ENCODE measurements around the gene AP1S1.

Gene AP1S1

DNA sequence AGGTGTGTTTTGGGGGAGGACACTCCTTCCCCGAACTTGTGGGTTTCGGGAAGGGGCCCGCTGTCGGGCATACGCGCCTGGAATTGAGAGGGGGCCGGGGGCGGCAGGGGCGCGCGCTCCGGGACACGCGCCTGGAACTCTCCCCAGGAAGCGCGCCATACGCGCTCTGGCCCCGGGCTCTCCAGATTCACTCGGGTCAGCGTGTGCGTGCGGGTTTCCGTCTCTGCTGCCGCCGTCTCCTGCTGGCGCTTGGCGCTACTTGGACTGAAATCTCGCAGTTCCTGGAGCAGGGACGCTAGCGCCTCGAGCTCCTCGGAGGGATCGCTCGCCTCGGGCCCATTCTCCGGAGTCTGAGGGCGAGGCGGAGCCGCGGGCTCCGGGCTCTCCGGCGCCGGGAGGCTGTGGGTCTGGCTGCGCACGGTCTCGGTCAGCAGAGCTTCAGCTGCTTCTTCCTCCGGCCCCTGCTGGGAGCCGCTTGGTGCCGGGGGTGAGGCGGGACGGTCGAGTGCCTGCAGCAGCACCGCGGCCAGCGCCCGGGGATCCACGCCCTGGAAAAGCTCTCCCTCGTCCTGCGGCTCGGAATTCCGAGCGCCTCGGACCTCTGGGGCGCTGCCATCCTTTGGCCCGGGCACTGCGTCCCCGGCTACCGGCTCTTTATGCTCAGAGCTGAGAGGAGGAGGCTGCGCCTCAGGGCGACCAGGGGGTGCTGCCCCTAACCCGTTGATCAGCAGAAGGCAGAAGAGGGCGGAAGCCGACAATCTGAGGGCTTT lies 10.0 kb downstream of the AP1S1 start:
- no peak for TF ChIP-seq POLR2AphosphoS5 (IDR thresholded peaks at IDR 0.05; ENCODE audit: low read depth)
- TF ChIP-seq, protein P1, sequence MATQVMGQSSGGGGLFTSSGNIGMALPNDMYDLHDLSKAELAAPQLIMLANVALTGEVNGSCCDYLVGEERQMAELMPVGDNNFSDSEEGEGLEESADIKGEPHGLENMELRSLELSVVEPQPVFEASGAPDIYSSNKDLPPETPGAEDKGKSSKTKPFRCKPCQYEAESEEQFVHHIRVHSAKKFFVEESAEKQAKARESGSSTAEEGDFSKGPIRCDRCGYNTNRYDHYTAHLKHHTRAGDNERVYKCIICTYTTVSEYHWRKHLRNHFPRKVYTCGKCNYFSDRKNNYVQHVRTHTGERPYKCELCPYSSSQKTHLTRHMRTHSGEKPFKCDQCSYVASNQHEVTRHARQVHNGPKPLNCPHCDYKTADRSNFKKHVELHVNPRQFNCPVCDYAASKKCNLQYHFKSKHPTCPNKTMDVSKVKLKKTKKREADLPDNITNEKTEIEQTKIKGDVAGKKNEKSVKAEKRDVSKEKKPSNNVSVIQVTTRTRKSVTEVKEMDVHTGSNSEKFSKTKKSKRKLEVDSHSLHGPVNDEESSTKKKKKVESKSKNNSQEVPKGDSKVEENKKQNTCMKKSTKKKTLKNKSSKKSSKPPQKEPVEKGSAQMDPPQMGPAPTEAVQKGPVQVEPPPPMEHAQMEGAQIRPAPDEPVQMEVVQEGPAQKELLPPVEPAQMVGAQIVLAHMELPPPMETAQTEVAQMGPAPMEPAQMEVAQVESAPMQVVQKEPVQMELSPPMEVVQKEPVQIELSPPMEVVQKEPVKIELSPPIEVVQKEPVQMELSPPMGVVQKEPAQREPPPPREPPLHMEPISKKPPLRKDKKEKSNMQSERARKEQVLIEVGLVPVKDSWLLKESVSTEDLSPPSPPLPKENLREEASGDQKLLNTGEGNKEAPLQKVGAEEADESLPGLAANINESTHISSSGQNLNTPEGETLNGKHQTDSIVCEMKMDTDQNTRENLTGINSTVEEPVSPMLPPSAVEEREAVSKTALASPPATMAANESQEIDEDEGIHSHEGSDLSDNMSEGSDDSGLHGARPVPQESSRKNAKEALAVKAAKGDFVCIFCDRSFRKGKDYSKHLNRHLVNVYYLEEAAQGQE (IDR thresholded peaks at IDR 0.05; ENCODE audit: insufficient replicate concordance, low read depth) = peak; percentile 92
- Histone ChIP-seq H3K4me3 (replicated peaks; ENCODE audit: insufficient read depth, low read length) (peak overlapping the region; percentile 32; the same call in 1 of the 2 replicates), H3K27me3 (ENCODE audit: insufficient read depth, poor library complexity, severe bottlenecking) (peaks cover 43% of the 10 kb centered on the region), H3K27ac (replicated peaks) (no peak overlapping the region)
- DNase-seq (ENCODE audit: low read depth in 1 of 2, low spot score in 1 of 2) = no peak

DNA sequence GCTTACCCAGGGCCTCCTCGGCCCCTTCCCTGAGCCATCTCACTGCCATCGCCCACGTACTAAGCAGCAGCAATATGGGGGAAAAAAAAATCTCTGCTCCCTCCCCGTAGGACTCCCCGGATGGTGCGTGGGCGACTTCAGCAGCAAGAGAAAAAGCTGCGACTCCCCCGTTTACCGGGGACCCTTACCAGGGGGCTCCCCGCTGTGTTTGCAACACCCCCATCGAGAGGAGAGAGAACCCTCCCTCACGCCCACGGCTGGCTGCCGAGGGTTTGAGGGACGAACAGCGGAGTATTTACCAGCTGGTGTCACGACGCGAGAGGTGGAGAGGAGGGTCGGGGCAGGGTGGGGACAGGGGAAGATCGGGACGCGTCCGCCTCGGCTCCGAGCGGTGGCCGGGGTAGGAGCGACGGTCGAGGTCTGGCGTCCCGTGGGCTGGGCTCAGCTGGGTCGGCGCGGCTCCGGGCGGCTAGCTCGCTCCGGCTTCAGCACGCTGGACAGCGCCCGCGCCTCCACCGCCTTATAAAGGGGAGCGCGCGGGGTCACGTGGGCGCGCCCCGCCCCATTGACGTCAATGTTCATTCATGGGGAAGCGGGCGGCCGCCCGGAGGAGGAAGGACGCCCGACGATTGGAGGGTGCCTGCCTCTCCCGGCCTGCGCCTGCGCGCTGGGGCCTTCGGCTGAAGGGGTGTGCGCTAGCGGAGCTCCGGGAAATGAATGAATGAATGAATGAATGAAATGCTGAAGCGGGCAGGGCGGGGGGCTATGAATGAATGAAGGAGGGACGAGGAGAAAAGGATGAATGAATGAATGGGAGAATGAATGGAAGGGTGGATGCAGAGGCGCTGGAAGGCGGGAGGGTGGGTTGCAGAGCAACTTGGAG lies 11.0 kb downstream of the AP1S1 start, which contains the start of gene VGF:
TSS of gene VGF (minus strand) at position 495 of the 883 bp plus-strand sequence. CDS start 726 bp downstream, outside the sequence.
- H3K27ac ChIP-seq (replicated peaks) = no peak within 1 kb of the TSS
- DNase-seq (ENCODE audit: low read depth in 1 of 2, low spot score in 1 of 2) = peak; percentile 86 to 93
- TF ChIP-seq SPI1 (IDR thresholded peaks at IDR 0.05; ENCODE audit: borderline replicate concordance, low read depth) (peak; percentile 49; the same call in 1 of the 2 replicates), POLR2AphosphoS5 (IDR thresholded peaks at IDR 0.05; ENCODE audit: low read depth) (no peak), GABPA (IDR thresholded peaks at IDR 0.05; ENCODE audit: low read depth) (no peak)
- TF ChIP-seq, protein P1 (IDR thresholded peaks at IDR 0.05; ENCODE audit: insufficient replicate concordance, low read depth) = peak; percentile 99
- TF ChIP-seq, protein P2, sequence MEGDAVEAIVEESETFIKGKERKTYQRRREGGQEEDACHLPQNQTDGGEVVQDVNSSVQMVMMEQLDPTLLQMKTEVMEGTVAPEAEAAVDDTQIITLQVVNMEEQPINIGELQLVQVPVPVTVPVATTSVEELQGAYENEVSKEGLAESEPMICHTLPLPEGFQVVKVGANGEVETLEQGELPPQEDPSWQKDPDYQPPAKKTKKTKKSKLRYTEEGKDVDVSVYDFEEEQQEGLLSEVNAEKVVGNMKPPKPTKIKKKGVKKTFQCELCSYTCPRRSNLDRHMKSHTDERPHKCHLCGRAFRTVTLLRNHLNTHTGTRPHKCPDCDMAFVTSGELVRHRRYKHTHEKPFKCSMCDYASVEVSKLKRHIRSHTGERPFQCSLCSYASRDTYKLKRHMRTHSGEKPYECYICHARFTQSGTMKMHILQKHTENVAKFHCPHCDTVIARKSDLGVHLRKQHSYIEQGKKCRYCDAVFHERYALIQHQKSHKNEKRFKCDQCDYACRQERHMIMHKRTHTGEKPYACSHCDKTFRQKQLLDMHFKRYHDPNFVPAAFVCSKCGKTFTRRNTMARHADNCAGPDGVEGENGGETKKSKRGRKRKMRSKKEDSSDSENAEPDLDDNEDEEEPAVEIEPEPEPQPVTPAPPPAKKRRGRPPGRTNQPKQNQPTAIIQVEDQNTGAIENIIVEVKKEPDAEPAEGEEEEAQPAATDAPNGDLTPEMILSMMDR (IDR thresholded peaks at IDR 0.05; ENCODE audit: insufficient read depth, low read length) = no peak
- peaks cover 52% of the 10 kb centered on the region for H3K27me3 ChIP-seq (ENCODE audit: insufficient read depth, poor library complexity, severe bottlenecking)
- peak within 1 kb of the TSS; percentile 24 for H3K4me3 ChIP-seq (replicated peaks; ENCODE audit: insufficient read depth, low read length)

DNA sequence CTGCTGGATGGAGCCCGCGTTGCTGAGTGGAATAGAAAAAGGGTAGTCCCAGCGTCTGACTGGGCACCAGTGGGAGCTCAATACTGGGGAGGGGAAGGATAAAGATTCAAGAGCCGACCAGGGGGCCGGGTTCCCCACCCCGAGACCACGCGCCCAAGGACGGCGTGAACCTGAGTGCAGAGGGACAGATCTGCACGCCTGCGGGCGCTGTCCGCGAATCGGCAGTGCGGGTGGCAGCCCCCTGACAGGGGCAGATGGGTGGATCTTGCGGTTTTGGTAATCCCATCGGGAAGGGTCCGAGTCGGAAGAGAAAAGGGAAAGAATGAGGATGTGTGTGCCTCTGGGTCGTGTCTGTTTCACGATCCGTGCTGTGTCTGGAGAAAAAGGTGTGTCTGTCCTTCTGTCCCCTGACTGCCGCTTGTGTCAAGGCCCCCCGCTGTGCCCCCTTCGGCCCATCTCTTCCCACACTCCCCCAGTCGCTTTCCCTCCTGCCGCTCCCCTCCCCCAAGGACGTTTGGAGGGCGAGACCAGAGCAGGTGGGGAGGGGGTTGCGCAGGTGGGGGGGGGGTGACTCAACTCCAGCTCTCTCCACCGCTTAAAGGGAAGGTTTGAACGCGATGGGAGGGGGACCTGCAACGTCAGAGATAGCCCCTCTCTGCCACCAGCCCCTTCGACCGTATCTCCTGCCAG lies 11.8 kb downstream of the AP1S1 start:
- peaks cover 60% of the 10 kb centered on the region for H3K27me3 ChIP-seq (ENCODE audit: insufficient read depth, poor library complexity, severe bottlenecking)
- no peak overlapping the region for H3K27ac ChIP-seq (replicated peaks)
- DNase-seq (ENCODE audit: low read depth in 1 of 2, low spot score in 1 of 2) = no peak
- TF ChIP-seq SPI1 (IDR thresholded peaks at IDR 0.05; ENCODE audit: borderline replicate concordance, low read depth) (no peak), POLR2AphosphoS5 (IDR thresholded peaks at IDR 0.05; ENCODE audit: low read depth) (no peak), GABPA (IDR thresholded peaks at IDR 0.05; ENCODE audit: low read depth) (no peak)
- TF ChIP-seq, protein P1 (IDR thresholded peaks at IDR 0.05; ENCODE audit: insufficient replicate concordance, low read depth) = no peak
- TF ChIP-seq, protein P2 (IDR thresholded peaks at IDR 0.05; ENCODE audit: insufficient read depth, low read length) = no peak
- H3K4me3 ChIP-seq (replicated peaks; ENCODE audit: insufficient read depth, low read length) = peak overlapping the region; percentile 24

Measured in HL-60 (cell line).